ENCODE results near the gene BCL11B.

Gene BCL11B

DNA sequence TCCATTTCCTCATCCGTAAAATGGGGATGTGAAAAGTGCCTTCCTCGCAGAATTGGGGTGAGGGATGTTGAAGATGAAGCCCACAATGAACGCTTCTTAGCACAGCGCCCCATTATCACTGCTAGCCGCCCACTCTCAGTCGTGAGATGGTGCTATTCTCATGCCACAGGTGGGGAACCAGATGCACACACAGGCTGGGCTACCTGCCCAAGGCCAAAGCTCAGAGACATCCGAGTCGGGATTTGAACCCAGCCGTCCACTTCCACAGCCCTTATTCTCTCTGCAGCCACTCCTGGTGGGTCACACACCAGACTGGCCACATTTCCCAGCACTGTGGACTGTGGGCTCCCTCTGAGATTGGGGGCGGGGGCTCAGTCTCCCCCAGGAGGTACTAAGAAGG is 55.8 kb downstream of the BCL11B start:
- DNase-seq = no peak

DNA sequence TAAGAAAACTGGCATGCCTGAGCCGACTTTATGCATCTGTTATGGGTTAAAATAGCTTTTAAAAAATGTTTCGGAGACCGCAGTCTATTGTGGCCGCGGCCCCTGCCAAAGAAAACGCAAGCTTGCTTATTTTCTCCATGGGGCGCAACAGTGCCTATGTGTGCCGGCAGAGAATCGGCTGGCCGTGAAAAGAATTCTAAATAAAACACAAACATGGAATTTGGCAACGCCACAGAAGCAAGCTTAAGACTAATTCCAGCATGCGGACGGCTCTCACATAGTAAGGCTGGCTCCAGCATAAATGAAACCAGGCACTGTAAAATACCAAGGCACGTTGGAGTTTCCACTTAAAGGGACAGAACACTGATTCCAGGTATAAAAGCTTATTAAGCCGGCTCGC is 56.7 kb downstream of the BCL11B start:
- DNase-seq = no peak

DNA sequence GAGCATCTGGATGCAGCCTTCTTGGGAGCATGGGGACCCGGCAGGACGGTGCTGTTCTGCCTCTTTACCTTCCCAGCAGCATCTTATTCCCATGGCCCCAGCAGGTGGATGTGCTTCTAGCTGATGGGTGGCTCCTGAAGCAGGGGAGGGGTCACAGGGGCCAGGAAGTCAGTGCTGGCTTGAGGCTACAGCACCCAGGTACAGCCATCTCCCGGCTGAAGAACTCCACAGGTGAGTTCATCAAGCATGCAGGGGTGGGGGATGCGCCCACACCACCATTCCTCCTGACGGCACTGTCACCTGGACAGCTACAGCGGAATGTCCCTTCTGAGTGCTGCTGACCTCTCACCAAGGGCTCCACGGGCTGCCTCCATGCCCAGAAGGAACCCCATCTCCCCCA is 57.3 kb downstream of the BCL11B start:
- no peak for DNase-seq

GRCh38 chr14:99213527-99213971 is 58.4 kb downstream of the BCL11B start:
- DNase-seq = no peak

- DNase-seq = no peak
Measured at GRCh38 chr14:99213101-99213500, 58.9 kb downstream of the BCL11B start.

GRCh38 chr14:99212646-99213045 is 59.4 kb downstream of the BCL11B start:
- no peak for DNase-seq

DNA sequence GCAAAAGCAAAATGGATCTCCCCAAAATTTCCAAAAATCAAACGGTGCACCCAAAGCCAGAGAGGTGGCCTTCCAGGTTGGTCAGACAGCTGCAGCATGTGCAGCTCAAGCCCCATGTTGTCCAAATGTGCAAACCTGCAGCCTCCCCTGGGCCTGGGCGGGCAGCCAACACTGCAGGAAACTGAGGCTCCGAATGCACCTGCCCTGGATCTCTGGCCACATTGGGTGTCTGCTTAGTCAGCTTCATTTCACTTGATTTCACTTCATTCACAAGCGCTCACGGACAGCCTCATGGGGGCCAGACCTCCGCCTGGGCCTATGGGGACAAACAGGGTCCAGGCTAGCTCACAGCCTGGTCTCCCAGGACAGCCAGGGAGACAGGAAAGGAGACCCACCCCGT is 59.8 kb downstream of the BCL11B start:
- DNase-seq = no peak

DNA sequence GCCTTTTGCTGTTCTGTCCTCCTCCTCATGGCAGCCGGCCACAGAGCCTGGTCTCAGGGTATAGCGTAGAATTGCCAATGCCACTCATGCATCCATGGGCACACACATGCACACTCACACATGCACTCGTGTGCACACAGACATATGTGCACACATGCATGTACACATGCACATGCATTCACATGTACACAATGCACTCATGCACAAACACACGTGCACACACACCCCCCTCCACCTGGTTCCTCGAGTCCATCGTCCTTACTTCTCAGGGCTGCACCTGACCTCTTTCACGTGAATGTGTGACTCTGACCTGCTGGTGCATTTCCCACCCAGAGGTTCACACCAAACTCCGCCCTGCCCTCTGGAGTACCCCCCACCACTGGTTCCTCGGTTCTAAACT is 60.6 kb downstream of the BCL11B start:
- no peak for DNase-seq

DNA sequence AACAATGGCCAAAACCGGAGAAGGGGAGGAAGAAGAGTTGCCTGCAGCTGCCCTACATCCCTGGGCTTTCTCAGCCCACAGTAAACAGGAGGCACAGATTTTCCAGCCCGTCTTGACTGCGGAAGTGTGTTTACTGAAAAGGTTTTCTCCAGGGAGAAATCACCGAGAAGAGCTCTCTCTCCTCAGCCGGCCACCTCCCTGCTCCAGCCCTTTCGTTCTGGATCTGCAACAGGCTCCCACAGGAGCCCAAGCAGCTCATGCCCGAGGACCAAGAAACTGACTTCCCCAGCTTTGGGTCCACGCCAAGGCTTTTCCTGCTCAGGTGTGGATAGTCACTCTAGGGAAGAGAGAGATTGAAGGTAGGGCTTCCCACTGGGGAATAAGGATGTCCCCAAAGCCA is 61.7 kb downstream of the BCL11B start:
- no peak for DNase-seq

DNA sequence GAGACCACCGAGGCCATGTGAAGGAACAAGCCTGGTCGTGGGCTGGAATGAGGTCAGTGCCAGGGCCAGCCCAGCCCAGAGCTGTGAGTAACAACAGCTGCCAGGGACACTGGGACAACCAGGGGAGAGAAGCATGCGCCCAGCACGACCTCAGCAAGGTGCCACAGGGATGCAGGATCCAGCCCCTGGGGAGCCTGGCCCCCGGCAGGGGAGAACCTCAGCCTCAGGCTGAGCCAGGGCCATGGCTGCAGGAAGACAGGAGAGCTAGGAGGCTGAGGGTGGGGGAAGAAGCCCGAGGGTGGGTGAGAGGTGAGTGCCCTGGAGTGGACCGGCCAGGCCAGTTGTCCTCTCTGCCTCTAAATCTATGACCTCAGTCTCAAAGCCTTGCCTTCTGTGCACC is 62.6 kb downstream of the BCL11B start:
- no peak for DNase-seq

GRCh38 chr14:99208318-99208717 is 63.7 kb downstream of the BCL11B start:
- no peak for DNase-seq

DNA sequence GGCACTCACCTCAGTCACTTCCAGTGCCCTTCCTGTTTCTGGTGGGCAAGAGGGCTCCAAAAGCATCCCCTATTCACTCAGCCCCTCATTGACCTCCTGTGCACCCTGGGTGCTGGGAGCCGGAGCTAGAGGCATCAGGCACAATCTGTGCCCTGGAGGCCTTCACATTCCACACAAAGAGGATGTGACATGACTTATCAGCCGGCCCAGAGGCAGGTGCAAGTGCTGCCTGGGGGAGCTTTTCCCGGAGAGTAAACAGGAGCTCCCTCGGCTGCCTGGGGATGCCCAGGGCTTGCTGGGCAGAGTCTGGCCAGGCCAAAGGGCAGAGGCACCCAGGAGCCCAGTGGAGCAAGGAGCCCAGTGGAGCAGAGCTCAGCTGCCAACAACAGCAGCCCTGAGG is 64.5 kb downstream of the BCL11B start:
- DNase-seq = no peak

DNA sequence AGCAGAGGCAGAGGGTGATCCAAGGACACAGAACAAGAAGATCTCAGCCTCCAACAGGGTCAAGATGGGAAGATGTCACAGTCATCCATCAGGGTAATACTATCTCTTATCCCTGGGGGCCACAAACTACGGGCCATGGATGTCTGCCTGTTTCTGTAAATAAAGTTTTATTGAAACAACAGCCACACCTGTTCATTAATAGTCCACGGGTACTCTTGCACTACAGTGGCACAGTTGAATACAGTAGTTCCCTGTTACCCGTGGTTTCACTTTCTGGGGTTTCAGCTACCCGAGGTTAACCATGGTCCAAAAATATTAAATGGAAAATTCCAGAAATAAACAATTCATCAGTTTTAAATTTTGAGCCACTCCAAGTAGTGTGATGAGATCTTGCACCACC is 65.9 kb downstream of the BCL11B start:
- DNase-seq = no peak

DNA sequence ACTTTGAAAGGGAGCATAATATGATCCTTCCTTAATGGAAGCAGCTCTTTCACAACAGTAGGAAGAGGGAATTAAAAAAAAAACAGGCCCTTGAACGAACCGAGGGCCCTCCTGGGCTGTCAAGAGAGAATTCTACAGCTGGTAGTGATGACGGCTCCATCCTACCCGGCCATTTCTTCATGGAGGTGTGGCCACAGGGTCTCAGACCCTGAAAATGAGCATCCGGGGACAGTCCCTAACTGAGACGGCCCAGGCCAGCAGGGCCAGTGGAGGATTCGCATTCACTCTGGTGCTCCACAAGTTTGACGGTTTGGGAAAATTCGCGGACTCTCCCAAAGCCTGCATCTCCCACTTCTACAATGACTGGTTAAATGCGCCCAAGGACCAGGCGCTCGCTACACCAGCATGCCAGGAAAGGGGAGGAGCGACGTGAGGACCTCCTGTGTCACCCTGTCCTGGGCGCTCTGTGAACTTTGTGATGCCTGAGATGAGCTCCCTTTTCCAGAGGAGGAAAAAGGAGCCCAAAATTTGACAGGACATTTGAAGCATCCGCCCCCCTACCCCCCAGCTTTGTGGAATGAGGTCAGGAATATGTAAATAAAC is 66.8 kb downstream of the BCL11B start:
- DNase-seq = no peak

DNA sequence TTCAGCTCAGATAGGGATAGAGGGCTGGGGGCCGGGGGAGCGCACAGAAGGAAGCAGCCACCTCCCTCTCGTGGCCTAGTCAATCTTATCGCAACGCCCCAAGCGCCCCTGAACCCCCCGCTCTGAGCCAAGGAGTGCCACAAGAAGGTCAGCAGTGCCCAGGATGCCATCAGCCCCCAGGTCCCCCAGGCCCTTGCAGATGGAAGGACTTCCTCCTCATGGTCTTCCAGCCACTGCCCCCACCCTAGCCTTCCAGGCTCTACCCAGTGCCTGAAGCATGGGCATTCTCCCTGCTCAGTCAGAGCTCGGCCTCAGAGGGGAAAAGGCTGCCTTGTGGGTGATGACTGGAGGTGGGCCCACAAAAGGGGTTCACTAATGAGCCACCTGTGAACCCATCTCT is 68.2 kb downstream of the BCL11B start:
- no peak for DNase-seq

DNA sequence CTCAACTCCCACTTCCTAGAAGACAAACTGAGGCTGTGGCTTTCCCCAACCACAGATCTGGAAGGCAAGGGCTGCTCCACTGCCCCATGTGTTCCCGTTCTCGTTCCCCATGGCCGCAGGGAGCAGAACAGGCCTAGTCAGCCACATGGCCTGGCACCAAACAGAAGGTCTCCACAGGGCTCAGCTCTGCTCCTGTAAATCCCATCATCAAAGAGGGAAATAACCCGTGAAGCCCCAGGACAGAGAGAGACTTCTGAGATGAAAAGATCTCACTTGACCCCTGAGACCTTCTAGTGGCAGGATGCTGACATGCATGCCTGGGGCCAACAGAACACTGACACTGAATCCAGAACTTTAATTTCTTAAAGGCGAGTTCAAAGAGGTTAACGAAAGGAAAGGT is 68.9 kb downstream of the BCL11B start:
- DNase-seq = no peak

GRCh38 chr14:99202516-99202915 is 69.5 kb downstream of the BCL11B start:
- DNase-seq = no peak

GRCh38 chr14:99201351-99202073 is 70.5 kb downstream of the BCL11B start:
- DNase-seq = no peak

DNA sequence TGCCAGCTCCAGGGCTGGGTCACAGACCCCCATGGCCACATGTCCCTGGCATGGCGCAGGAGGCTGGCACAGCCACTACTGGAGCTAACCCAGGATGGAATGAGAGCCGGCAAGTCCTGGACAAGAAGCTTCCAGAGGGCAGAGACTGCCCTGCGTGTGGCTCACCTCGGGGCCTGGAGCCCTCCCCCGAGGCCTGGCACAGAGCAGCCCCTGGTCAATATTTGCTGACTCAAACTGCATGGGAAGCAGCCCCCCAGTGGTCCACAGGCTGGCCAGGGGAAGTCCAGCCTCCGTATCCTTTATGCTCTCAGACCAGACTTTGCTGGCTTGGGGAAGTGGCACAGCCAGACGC is 71.4 kb downstream of the BCL11B start:
- no peak for DNase-seq

DNA sequence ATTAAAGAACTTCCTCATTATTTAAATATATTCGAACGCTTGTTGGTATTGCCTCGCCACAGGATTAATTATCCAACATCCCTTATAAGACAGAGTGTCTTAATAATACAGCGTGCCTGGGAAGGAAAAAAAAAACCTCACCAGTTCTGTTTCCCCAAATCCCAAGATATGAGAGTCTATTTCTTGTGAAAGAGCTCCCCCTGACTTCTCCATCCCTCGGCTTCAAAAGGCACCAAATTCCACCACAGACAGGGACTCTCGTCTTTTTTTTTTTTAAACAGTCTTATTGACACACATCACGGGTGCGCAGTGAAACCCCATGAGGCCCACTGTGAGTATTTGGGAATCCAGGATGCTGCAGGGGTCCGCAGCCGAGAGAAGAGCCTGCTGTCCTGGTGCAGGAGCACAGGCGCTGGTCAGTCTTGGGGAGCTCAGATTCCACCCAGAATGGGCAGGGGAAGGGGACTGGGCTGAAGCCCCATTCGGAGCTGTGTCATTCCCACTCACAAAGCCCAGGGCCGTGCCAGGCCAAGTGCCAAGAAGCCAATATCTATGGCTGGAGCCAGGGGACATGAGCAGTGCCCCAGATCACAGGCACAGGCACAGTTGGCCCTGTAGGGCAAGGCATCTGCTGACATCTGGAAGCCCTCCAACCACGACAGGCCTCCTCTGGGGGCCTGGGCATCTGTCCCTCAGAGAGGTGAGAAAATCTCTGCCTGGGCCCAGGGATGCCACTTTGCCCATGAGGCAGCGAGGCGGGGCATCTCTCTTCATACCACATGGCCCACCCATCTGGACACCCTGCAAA is 71.9 kb downstream of the BCL11B start:
- peak; percentile 89 for DNase-seq

GRCh38 chr14:99198746-99199502 is 73.1 kb downstream of the BCL11B start:
- no peak for DNase-seq

GRCh38 chr14:99196310-99196650 is 75.7 kb downstream of the BCL11B start:
- DNase-seq = no peak

DNA sequence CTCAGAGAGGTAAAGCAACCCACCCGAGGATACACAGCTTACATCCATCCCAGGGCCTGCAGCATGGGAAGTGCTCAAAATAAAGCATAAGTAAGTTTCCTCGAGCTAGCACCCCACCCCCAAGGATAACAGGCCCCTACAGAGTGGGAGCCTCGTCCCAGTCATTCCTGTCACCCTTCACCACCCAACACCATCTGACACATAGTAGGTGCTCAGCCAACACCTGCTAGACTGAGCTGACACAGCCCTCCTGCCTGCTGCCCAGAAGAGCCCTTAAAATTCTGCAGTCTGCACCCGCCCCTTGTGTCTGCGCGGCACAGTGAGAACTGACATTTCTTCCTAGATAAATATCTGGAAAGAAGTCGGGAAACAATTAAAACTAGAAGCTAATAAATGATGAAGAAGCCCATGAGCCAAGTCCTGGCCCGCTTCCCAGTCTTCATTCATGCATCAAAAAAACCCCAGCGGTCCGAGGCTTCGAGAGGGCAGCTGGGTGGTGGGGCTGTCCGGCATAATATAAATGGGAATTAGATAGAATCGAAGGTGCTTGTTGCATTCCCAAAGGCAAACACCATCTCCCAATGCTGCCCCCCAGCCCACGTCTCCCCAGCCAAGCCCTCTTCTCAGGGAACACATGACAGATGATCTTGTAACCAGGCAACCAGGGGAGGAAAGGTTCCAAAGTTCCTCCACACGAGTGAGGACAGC is 76.2 kb downstream of the BCL11B start:
- DNase-seq = peak; percentile 53
